ENCODE data around the gene PROC.
"Not testable (repeated sequence)": the region's sequence is repeated elsewhere in the genome, so short reads cannot be mapped to it uniquely, and the experiment has no call there.

The PROC gene

GRCh38 chr2:127434515-127434914 is 16.3 kb downstream of the PROC start:
- Histone ChIP-seq H3K9me3 (ENCODE audit: control insufficient read depth in 1 of 2, low read length in 2 of 2) (peaks cover 0 to 1% of the 10 kb centered on the region in 2 donors), H3K4me3 (ENCODE audit: low read depth in 1 of 2, low read length in 2 of 2) (no peak overlapping the region), H3K27me3 (ENCODE audit: low read depth, low read length) (no peaks in the 10 kb centered on the region), H3K36me3 (ENCODE audit: control insufficient read depth in 1 of 2, insufficient read depth in 2 of 2, low read length in 2 of 2) (no peaks in the 10 kb centered on the region), H3K27ac (ENCODE audit: low read length) (no peak overlapping the region), H3K4me1 (ENCODE audit: control insufficient read depth in 1 of 2, insufficient read depth in 2 of 2, low read length in 2 of 2) (no peaks in the 10 kb centered on the region)

- Histone ChIP-seq H3K9me3 (ENCODE audit: control insufficient read depth in 1 of 2, low read length in 2 of 2) (peaks cover 5 to 10% of the 10 kb centered on the region in 2 donors), H3K4me3 (ENCODE audit: low read depth in 1 of 2, low read length in 2 of 2) (no peak overlapping the region), H3K36me3 (ENCODE audit: control insufficient read depth in 1 of 2, insufficient read depth in 2 of 2, low read length in 2 of 2) (no peaks in the 10 kb centered on the region), H3K4me1 (ENCODE audit: control insufficient read depth in 1 of 2, insufficient read depth in 2 of 2, low read length in 2 of 2) (no peaks in the 10 kb centered on the region), H3K27me3 (ENCODE audit: low read depth, low read length) (no peaks in the 10 kb centered on the region), H3K27ac (ENCODE audit: low read length) (no peak overlapping the region)
Measured at GRCh38 chr2:127437056-127437455, 18.8 kb downstream of the PROC start.

- Histone ChIP-seq H3K4me1 (ENCODE audit: control insufficient read depth in 1 of 2, insufficient read depth in 2 of 2, low read length in 2 of 2) (no peaks in the 10 kb centered on the region), H3K27me3 (ENCODE audit: low read depth, low read length) (no peaks in the 10 kb centered on the region), H3K4me3 (ENCODE audit: low read depth in 1 of 2, low read length in 2 of 2) (no peak overlapping the region), H3K9me3 (ENCODE audit: control insufficient read depth in 1 of 2, low read length in 2 of 2) (peaks cover 5 to 10% of the 10 kb centered on the region in 2 donors), H3K27ac (ENCODE audit: low read length) (no peak overlapping the region), H3K36me3 (ENCODE audit: control insufficient read depth in 1 of 2, insufficient read depth in 2 of 2, low read length in 2 of 2) (no peaks in the 10 kb centered on the region)
Measured at GRCh38 chr2:127437781-127438726, 19.8 kb downstream of the PROC start.

GRCh38 chr2:127439343-127439742 is 21.1 kb downstream of the PROC start:
- Histone ChIP-seq H3K9me3 (ENCODE audit: control insufficient read depth in 1 of 2, low read length in 2 of 2) (peaks cover 5 to 10% of the 10 kb centered on the region in 2 donors), H3K27ac (ENCODE audit: low read length) (no peak overlapping the region), H3K27me3 (ENCODE audit: low read depth, low read length) (no peaks in the 10 kb centered on the region), H3K4me3 (ENCODE audit: low read depth in 1 of 2, low read length in 2 of 2) (no peak overlapping the region), H3K4me1 (ENCODE audit: control insufficient read depth in 1 of 2, insufficient read depth in 2 of 2, low read length in 2 of 2) (no peaks in the 10 kb centered on the region), H3K36me3 (ENCODE audit: control insufficient read depth in 1 of 2, insufficient read depth in 2 of 2, low read length in 2 of 2) (no peaks in the 10 kb centered on the region)

- Histone ChIP-seq H3K36me3 (ENCODE audit: control insufficient read depth in 1 of 2, insufficient read depth in 2 of 2, low read length in 2 of 2) (no peaks in the 10 kb centered on the region), H3K4me3 (ENCODE audit: low read depth in 1 of 2, low read length in 2 of 2) (no peak overlapping the region), H3K27me3 (ENCODE audit: low read depth, low read length) (no peaks in the 10 kb centered on the region), H3K27ac (ENCODE audit: low read length) (no peak overlapping the region), H3K9me3 (ENCODE audit: control insufficient read depth in 1 of 2, low read length in 2 of 2) (peaks cover 0 to 4% of the 10 kb centered on the region in 2 donors), H3K4me1 (ENCODE audit: control insufficient read depth in 1 of 2, insufficient read depth in 2 of 2, low read length in 2 of 2) (no peaks in the 10 kb centered on the region)
Measured at GRCh38 chr2:127448526-127448925, 30.3 kb downstream of the PROC start.

GRCh38 chr2:127449414-127449813 is 31.2 kb downstream of the PROC start:
- Histone ChIP-seq H3K27ac (ENCODE audit: low read length) (no peak overlapping the region), H3K9me3 (ENCODE audit: control insufficient read depth in 1 of 2, low read length in 2 of 2) (peaks cover 0 to 4% of the 10 kb centered on the region in 2 donors), H3K4me3 (ENCODE audit: low read depth in 1 of 2, low read length in 2 of 2) (no peak overlapping the region), H3K36me3 (ENCODE audit: control insufficient read depth in 1 of 2, insufficient read depth in 2 of 2, low read length in 2 of 2) (no peaks in the 10 kb centered on the region), H3K27me3 (ENCODE audit: low read depth, low read length) (no peaks in the 10 kb centered on the region), H3K4me1 (ENCODE audit: control insufficient read depth in 1 of 2, insufficient read depth in 2 of 2, low read length in 2 of 2) (no peaks in the 10 kb centered on the region)

- no peaks in the 10 kb centered on the region for H3K27me3 ChIP-seq (ENCODE audit: low read depth, low read length)
- no peak overlapping the region for H3K4me3 ChIP-seq (ENCODE audit: low read depth in 1 of 2, low read length in 2 of 2)
- peaks cover 0 to 2% of the 10 kb centered on the region in 2 donors for H3K9me3 ChIP-seq (ENCODE audit: control insufficient read depth in 1 of 2, low read length in 2 of 2)
- no peaks in the 10 kb centered on the region for H3K4me1 ChIP-seq (ENCODE audit: control insufficient read depth in 1 of 2, insufficient read depth in 2 of 2, low read length in 2 of 2)
- H3K36me3 ChIP-seq (ENCODE audit: control insufficient read depth in 1 of 2, insufficient read depth in 2 of 2, low read length in 2 of 2) = no peaks in the 10 kb centered on the region
- no peak overlapping the region for H3K27ac ChIP-seq (ENCODE audit: low read length)
Measured at GRCh38 chr2:127449898-127450297, 31.7 kb downstream of the PROC start.

- no peaks in the 10 kb centered on the region for H3K27me3 ChIP-seq (ENCODE audit: low read depth, low read length)
- H3K9me3 ChIP-seq (ENCODE audit: control insufficient read depth in 1 of 2, low read length in 2 of 2) = no peaks in the 10 kb centered on the region
- H3K36me3 ChIP-seq (ENCODE audit: control insufficient read depth in 1 of 2, insufficient read depth in 2 of 2, low read length in 2 of 2) = no peaks in the 10 kb centered on the region
- no peak overlapping the region for H3K4me3 ChIP-seq (ENCODE audit: low read depth in 1 of 2, low read length in 2 of 2)
- H3K27ac ChIP-seq (ENCODE audit: low read length) = no peak overlapping the region
- H3K4me1 ChIP-seq (ENCODE audit: control insufficient read depth in 1 of 2, insufficient read depth in 2 of 2, low read length in 2 of 2) = no peaks in the 10 kb centered on the region
Measured at GRCh38 chr2:127451981-127452380, 33.8 kb downstream of the PROC start.

- not testable (repeated sequence) for H3K27me3 ChIP-seq (ENCODE audit: low read depth, low read length); H3K9me3 ChIP-seq (ENCODE audit: control insufficient read depth in 1 of 2, low read length in 2 of 2); H3K36me3 ChIP-seq (ENCODE audit: control insufficient read depth in 1 of 2, insufficient read depth in 2 of 2, low read length in 2 of 2); H3K27ac ChIP-seq (ENCODE audit: low read length); H3K4me1 ChIP-seq (ENCODE audit: control insufficient read depth in 1 of 2, insufficient read depth in 2 of 2, low read length in 2 of 2); H3K4me3 ChIP-seq (ENCODE audit: low read depth in 1 of 2, low read length in 2 of 2)
Measured at GRCh38 chr2:127452423-127452822, 34.2 kb downstream of the PROC start.

- H3K36me3 ChIP-seq (ENCODE audit: control insufficient read depth in 1 of 2, insufficient read depth in 2 of 2, low read length in 2 of 2) = no peaks in the 10 kb centered on the region
- no peaks in the 10 kb centered on the region for H3K27me3 ChIP-seq (ENCODE audit: low read depth, low read length)
- no peaks in the 10 kb centered on the region for H3K9me3 ChIP-seq (ENCODE audit: control insufficient read depth in 1 of 2, low read length in 2 of 2)
- H3K4me1 ChIP-seq (ENCODE audit: control insufficient read depth in 1 of 2, insufficient read depth in 2 of 2, low read length in 2 of 2) = no peaks in the 10 kb centered on the region
- no peak overlapping the region for H3K4me3 ChIP-seq (ENCODE audit: low read depth in 1 of 2, low read length in 2 of 2)
- no peak overlapping the region for H3K27ac ChIP-seq (ENCODE audit: low read length)
Measured at GRCh38 chr2:127453013-127453391, 34.8 kb downstream of the PROC start.

- no peaks in the 10 kb centered on the region for H3K4me1 ChIP-seq (ENCODE audit: control insufficient read depth in 1 of 2, insufficient read depth in 2 of 2, low read length in 2 of 2)
- no peaks in the 10 kb centered on the region for H3K36me3 ChIP-seq (ENCODE audit: control insufficient read depth in 1 of 2, insufficient read depth in 2 of 2, low read length in 2 of 2)
- H3K4me3 ChIP-seq (ENCODE audit: low read depth in 1 of 2, low read length in 2 of 2) = no peak overlapping the region
Measured at GRCh38 chr2:127453392-127454171, 35.4 kb downstream of the PROC start.

More at GRCh38 chr2:127453392-127454171, 35.4 kb downstream of the PROC start:
- no peak overlapping the region for H3K27ac ChIP-seq (ENCODE audit: low read length)
- no peaks in the 10 kb centered on the region for H3K27me3 ChIP-seq (ENCODE audit: low read depth, low read length)
- H3K9me3 ChIP-seq (ENCODE audit: control insufficient read depth in 1 of 2, low read length in 2 of 2) = no peaks in the 10 kb centered on the region
